GM19452 (cell line): ENCODE data around the gene SLC2A5.
"Not testable (repeated sequence)": the region's sequence is repeated elsewhere in the genome, so short reads cannot be mapped to it uniquely, and the experiment has no call there.

Source experiments
- ATAC-seq: cut with Tn5 transposase; IDR thresholded peaks from one replicate; pipeline ENCODE4 v1.9.1; 2021; ENCODE audit not compliant: unreplicated experiment

The SLC2A5 gene

DNA sequence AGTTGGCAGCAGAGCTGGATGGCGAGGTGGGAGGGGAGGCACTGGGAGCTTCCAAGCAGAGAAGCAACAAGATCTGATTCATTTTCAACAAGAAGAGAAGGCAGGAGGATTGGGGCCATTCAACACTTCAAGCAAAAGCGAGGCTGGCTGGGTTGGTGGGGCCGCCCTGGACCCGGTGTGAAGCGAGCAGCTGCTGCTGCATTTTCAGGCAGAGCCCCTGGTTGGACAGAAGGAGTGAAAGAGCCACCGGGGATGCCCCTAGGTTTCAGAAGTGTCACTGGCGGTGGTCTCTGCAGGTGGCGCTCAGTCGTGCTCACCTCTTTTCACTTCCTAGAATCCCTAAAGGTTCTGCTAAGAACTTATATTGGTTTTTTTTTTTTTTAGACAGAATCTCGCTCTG, 61.2 kb downstream of the SLC2A5 start:
- no peak for ATAC-seq

DNA sequence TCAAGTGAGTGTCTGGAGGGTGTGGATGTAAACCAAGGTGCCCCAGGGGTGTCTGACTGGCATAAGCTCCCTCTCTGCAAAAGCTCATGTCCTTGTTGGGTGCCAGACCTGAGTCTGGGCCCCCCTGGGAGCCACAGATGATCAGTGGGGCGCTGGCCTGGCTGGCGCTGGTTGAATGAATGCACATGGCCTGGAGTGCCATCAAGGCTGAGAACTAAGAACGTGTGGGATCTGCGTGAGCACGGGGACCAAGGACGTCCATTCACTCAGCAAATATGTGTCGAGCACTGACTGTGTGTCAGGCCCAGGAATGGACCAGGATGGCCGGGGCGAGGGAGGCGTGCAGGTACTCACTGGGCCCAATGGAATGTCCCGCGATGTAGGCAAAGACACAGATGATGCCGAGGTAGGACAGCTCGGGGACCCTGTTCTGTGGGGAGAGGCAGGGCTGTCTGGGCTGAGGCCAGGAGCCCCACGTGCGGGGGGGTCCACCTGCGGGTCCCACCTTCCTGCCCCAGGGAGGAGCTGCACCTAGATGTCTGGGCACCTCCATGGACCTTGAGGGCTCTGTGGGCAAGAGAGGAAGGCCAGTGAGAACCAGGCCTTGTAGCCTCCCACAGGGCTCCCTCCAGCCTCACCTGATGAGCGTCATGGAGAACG, 62.3 kb downstream of the SLC2A5 start:
- ATAC-seq, result no peak

- ATAC-seq, result no peak
Measured at GRCh38 chr1:9005395-9005708, 64.1 kb downstream of the SLC2A5 start.

DNA sequence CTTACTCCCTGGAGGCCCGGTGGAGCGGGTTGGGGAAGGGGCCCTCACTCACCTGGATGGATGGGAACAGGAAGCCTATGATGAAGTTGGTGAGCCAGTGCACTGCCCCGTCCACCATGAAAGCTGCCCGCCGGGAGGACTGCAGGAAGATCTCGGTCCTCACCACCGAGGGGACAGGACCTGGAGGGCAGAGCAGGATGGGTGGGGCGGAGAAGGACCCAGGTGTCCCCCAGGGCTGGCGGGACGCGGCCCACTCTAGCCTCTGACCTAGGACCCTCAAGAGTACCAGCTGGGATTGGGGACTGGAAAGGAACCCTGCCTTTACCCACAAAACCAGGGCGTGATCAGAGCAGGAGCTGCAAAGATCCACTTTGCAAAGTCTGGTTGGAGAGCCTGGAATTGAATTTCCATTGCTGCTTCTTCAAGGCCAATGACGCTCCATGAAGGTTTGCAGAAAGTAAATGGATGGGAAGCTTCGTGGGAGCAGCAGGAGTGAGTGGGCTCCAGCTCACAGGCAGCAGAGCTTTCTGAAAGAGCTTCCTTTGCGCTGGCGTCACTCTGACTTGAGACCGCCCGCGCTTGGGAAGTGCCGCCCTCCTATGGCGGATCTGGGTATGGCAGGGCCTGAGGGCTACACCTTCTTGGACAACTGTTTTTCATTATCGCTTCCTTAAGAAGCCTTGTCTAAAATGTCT, 64.6 kb downstream of the SLC2A5 start:
- no peak for ATAC-seq

DNA sequence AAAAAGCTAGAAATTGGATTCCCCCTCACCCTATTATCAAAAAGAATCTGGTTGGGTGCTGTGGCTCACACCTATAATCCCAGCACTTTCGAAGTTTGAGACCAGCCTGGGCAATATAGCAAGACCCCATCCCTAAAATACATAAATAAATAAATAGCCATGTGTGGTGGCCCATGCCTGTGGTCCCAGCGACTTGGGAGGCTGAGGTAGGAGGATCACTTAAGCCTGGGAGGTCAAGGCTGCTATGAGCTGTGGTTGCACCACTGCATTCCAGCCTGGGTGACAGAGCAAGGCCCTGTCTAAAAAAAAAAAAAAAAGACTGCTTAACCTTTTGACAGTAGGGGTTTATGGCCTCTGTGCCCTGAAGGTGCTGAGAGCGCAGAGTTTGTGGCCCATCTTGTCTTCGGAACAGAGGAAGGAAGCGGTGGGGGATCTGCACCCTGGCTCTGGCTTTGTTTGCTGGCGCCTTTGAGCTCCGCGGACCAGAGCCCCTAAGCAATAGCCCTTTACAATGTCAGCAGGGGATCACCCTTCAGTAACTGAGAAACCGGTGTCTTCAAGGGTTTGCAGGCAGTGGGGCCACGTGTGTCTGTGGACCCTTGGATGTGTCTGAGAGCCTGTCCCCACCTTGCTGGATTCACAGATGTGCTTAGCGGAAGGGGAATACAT, 65.3 kb downstream of the SLC2A5 start:
- ATAC-seq, result no peak

GRCh38 chr1:9002215-9002560, 67.2 kb downstream of the SLC2A5 start:
- not testable (repeated sequence) for ATAC-seq

DNA sequence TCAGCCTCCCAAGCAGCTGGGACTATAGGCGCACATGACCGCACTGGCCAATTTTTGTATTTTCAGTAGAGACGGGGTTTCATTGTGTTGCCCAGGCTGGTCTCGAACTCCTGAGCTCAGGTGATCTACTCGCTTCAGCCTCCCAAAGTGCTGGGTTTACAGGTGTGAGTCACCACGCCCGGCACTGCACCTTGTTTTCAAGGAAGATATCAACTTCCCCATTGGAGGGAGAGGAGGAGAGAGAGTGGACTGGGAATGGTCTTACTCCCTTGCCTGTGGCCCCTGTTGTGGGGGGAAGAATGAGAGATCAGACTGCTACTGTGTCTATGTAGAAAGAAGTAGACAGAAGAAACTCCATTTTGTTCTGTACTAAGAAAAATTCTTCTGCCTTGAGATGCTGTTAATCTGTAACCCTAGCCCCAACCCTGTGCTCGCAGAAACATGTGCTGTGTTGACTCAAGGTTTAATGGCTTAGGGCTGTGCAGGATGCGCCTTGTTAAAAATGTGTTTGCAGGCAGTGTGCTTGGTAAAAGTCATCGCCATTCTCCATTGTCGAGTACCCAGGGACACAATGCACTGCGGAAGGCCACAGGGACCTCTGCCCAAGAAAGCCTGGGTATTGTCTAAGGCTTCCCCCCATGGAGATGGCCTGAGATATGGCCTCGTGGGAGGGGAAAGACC, 67.8 kb downstream of the SLC2A5 start:
- not testable (repeated sequence) for ATAC-seq

GRCh38 chr1:8993962-8994675, 75.3 kb downstream of the SLC2A5 start:
- ATAC-seq, result not testable (repeated sequence)

- ATAC-seq, result no peak
Measured at GRCh38 chr1:8992936-8993687, 76.3 kb downstream of the SLC2A5 start.

DNA sequence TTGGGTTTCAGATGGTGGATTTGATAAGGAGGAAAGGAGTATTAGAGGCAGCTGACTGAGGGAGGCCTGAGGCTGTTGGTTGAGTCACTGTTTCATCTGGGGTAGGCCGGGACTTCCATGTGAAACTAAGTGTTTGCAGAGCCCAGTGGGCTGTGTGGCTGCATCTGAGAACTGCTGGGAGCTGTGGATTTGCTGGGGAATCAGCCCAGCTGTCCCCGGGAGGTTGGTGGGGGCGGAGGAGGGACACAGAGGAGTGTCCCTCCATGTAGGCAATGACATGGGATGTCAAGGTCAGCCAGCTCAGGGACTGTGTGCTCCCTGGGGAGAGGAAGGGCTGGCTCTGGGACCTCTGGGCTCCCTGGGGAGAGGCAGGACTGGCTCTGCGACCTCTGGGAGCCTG, 79.6 kb downstream of the SLC2A5 start:
- no peak for ATAC-seq

DNA sequence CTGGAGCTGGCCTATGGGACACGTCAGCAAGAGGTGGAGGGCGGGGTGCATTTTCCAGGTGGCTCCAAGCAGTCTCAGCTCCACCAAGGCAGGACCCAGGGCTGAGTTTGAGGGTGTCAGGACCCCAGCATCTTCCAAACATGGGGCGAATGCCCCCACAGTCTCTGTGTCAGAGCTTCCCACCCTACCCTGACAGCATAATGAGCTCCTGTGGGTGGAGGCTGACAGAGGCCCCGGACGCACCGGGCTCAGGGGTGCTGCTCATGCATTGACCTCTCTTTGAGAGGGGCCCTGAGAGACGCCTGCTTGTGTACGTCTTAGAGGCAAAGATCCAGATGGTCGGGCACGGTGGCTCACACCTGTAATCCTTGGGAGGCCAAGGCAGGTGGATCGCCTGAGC, 80.4 kb downstream of the SLC2A5 start:
- ATAC-seq, result no peak

DNA sequence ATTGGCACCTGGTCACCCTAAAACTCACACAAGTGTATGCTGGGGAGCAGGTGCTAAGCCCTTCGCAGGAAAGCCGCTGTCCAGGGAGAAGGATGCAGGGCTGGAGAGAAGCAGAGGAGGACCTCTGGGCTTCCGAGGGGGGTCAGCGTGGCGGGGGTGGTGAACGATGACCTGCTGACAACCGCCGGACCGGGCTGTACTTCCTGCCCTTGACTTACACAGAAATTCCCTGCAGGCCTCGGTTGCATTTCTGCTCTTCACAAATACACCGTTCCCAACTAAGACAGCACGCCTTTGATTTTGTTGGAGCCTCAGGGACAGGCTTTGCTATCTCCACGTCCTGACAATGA, 80.8 kb downstream of the SLC2A5 start:
- no peak for ATAC-seq

- no peak for ATAC-seq
Measured at GRCh38 chr1:8987881-8988617, 81.4 kb downstream of the SLC2A5 start.

DNA sequence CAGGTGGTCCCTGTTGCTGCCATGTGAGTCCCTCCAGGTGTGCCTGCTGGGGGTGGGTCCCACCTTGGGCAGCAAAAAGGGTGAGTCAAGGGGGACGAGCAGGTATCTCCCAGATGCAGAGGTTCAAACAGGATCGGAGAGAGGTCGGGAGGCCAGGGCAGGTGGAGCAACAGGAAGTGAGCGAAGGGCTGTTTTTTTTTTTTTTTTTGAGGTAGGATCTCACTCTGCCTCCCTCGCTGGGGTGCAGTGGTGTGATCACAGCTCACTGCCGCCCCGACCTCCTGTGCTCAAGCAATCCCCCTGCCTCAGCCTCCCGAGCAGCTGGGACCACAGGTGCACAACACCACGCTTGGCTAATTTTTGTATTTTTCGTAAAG, 82.6 kb downstream of the SLC2A5 start:
- ATAC-seq, result no peak

DNA sequence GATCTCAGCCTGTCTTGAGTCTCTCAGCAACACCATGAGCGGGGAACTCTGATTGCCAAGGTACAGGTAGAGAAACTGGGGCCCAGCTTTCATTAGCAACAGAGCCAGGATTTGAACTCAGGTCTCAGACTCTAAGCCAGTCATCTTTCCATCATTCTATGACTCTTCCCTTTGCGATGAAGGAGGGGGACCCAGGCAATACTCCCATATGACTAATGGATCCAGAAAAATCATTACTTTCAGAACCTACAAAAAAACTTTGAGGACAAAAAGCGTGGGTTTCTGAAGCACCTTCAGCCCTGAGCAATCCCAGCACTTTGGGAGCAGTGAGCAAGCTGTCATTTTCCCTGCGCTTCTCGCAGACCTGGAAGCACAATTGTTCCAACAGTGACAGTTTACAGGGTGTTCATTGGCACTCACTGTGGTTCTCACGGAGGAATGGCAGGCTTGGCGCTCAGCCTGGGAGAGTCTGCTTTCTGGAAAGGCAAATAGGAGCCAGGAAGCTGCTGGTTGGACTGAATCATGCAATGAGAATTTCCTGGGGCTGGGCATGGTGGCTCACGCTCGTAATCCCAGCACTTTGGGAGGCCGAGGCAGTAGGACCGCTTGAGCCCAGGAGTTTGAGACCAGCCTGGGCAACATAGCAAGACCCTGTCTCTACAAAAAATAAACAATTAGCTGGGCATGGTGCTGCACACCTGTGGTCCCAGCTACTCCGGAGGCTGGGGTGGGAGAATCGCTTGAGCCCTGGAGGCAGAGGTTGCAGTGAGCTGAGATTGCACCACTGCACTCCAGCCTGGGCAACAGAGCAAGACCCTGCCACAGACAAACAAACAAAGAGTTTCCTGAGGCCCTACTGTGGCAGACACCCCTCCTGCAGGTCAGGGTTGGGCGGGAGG, 83.3 kb downstream of the SLC2A5 start:
- no peak for ATAC-seq
